Germinal center (tissue), 1 donor: ENCODE data around the gene PTPRG.

Experiments
- DNase-seq: peaks from one replicate; pipeline ENCODE4 v3.0.0; 2012; ENCODE audit warnings: mixed read lengths, low spot score

Gene PTPRG

GRCh38 chr3:61562721-61563312 is 1.4 kb downstream of the PTPRG start:
- no peak for DNase-seq

GRCh38 chr3:61563313-61564271 is 2.2 kb downstream of the PTPRG start:
- DNase-seq, result no peak

- peak; percentile 17 for DNase-seq
These were observed 3.2 kb downstream of the PTPRG start for GRCh38 chr3:61564395-61565059.

- DNase-seq, result no peak
These were observed 4.2 kb downstream of the PTPRG start for GRCh38 chr3:61565569-61565968.

- no peak for DNase-seq
These were observed 6.8 kb downstream of the PTPRG start for GRCh38 chr3:61568127-61568526.

DNA sequence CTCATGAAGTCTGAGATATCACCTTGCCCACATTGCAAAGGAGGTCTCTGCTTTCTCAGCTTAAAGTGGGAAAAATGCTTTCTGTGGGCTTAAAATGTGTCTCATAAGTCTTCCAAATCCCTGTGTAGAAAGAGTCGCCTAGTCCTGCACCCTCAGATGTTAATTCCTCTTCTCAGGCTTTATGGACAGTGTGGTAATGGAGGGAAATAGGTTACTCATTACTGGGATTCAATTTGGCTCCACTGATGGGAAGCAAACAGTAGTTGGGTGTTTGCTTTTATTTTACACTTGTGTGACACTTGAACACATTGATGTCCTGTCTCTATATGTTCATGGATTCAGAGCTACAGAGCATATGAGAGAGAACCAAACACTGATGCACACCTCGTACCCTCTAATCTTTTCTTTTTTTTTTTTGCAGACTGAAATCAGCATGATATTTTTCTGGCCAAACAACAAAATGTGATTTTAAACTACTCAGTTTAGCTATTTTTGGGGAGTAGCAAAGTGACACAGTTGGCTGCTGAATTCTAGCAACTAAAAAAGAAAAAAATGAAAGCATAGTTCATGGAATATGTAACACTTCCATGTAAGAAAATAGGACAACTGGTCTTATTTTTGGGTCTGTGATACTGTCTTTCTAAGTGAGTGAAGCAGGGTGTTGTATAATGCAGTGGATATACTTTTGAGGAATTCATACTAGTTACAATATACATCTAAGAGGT is 8.6 kb downstream of the PTPRG start:
- DNase-seq, result no peak

DNA sequence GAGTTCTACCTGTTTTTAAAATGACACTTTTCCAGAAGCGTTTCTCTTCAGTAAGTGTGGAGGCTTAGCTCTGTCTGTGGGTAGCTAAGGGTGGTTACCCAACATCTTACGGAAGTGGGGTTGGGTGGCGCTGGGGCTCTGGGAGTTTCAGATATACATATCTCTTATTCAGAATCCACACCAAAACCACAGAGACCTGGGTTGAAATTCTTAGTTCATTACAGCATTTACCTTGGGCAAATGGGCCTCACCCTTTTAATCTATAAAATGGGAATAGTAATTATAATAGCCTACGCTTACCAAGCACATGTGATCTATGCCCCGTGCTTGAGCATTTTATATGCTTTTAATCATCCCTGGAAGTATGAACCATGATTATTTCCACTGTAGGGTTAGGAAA is 9.4 kb downstream of the PTPRG start:
- no peak for DNase-seq

DNA sequence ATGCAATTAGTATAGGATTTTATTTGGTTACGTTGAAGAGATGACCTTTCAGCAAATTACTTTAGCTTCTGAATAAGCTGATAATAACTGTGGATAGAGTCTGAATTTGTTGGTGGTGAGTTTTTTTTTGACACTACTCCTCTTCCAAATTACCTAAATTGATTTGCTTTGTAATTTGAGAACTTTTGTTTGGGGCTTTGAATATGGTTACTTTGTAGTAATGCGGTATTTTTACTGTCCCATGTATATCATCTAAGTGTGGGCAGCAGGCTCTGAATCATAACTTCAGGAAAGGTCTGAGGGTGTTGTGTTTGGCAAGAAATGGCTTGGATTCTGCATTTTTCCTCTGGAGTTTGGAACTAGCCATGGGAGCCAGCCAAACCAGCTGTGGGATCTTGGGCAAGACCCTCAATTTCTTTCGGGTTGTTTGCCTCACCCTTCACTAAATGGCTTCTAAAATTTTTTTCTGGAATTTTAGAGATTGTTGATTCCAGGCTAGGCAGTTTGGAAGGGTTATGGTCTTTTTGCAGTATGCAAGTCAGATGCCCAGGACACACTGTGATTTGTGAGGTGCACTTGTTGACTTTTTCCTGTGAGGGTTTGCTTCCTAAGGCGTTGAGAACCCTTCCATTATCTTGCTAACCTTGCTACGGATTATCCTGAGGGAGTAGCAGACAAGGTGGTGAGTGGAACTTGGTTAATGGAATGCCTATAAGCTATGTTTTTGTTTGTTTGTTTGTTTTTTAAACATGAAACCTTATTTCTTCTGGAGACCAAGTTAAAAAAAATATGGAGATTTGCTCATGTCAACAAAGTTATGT is 10.4 kb downstream of the PTPRG start:
- no peak for DNase-seq

GRCh38 chr3:61572879-61573278 is 11.5 kb downstream of the PTPRG start:
- DNase-seq, result no peak

DNA sequence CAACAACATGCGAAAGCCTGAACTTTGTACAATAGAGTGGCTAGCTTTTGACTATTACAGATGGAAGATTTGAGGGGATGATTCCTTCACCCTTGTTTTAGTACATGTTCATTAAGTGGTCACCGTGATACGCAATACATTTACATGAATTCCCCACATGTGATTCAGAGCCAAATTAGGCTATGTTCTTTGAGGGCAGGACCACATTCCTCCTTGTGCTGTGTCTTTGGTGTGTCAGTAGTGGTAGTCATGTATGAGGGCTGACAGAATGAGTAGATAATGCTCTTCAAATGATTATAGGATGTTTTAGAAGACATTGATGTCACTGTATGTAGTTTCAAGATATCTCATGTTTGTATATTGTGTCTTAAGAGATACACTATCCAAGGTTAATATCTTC is 12.1 kb downstream of the PTPRG start:
- DNase-seq, result no peak

- DNase-seq, result no peak
These were observed 13.5 kb downstream of the PTPRG start for GRCh38 chr3:61574854-61575253.

DNA sequence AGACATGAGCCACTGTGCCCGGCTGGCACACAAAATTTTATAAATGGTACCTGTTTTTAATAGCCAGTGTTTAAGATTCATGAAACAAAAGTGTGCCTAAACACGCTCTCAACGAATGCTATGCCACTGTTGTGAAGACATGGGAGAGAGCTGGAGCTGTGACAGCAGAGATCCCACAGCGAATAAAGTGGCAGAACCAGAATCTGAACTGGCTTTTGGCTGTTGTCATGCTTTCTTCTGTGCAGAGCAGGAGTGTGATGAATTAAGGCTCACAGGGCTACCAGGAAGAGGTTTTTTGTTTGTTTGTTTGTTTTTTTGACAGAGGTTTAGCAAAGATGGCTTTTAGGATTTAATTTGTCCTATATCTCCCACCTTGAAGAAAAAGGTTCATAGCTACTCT is 14.5 kb downstream of the PTPRG start:
- no peak for DNase-seq

DNA sequence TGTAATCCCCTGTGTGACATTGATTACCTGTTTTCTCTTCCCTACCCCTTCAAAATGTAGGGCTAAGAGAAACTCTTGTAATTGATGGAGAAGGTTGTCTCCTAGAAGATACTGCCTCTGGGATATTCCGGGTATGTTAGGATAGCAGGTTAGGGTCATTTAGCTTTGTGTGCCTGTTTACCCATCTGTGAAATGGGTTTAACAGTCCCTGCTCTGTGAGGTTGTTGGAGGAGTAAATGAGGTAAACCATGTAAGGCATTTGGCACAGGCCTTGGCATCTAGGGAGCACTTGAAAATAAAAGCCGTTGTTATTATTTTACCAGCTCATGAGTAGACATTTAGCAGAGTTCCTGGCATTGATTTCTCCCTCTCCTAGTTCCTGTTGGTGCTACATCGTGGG is 16.4 kb downstream of the PTPRG start:
- DNase-seq, result no peak

DNA sequence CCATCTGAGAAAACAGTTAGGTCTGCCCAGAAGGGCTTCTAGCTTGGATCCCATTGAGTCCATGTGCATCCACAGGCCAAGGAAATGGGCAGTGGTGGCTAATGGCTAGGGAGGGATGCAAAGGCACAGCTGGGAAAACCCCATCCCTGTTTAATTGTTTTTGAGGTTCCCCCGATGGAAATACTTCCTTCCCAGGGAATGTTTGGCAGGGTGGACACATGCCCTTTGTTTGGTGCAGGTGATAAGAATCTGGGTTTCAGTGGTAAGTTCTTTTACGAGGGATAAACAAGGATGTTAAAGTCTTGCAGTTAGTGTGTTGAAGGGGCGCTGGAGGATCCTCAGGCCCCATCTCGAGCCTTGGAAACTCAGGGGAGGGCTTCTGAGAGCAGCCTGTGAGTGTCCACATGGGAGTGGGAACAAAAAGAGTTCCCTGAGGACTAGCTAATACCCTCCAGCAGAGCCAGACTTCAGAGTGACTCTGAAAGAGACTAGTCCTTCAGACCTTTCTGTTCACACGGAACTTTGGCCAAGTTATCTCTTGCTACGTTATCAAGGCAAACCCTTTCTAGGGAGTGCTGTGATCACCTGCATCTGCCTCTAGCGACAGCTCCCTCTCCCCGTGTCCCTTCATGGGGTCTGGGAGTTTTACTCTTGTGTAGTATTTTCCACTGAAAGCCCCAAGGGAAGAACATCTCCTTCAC is 17.4 kb downstream of the PTPRG start:
- no peak for DNase-seq

GRCh38 chr3:61579685-61580084 is 18.3 kb downstream of the PTPRG start:
- no peak for DNase-seq

DNA sequence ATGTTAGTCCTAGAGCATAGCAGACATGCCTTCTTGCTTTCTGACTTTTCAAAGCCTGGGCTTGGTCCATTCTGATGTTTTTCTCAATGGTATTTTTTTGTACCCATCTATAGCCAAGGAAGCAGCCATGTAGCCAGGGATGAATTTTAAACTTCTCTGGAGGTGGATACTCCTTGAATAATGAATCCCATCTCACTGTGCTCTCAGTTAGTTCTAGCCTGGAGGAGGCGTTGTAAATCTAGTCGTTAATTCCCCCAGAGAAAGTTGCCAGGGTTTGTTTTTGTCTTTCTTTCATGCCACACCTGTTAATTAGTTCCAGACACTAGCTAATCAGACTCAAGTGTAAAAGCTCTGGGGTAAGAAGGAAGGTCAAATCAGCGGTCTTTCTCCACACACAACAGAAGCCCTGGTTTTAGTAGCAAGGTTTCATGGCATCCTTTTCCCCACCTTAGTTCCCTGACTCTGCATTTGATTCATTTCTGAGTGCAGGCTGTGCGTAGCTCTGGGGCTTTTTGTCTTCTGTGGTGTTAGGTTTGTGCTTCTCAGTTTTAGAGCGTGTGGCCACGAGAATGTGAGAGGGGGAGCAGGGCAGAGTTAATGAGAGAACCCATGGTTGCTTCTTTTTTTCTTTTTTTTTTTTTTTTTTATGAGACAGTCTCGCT is 19.7 kb downstream of the PTPRG start:
- no peak for DNase-seq

GRCh38 chr3:61582287-61582686 is 20.9 kb downstream of the PTPRG start:
- DNase-seq, result no peak

- DNase-seq, result no peak
These were observed 21.5 kb downstream of the PTPRG start for GRCh38 chr3:61582846-61583245.

- DNase-seq, result no peak
These were observed 22.8 kb downstream of the PTPRG start for GRCh38 chr3:61583890-61584875.
